B cell (primary cell): ENCODE results near the gene GABRR3. TPM values are rescaled to one million over a fixed set of nuclear protein-coding genes. Genes with fewer than 3 reads are reported as not detected.

ENCODE experiments used
- ATAC-seq: fragments of 200-7000 bp; cut with Tn5 transposase; one replicate; pipeline ENCODE4 v1.10.0; 2021; ENCODE audit warnings: low read depth, mild to moderate bottlenecking, moderate number of reproducible peaks, moderate library complexity
- CTCF ChIA-PET: fragments of 350-600 bp; sonication (Branson Sonifier 250); formaldehyde crosslinking; loops from one replicate; lab custom pipeline; 2021; ENCODE audit warnings: antibody characterized with exemption, inconsistent platforms; lab: Charles Lee
- POLR2A ChIA-PET: fragments of 350-600 bp; sonication (Branson Sonifier 250); formaldehyde crosslinking; loops from one replicate; lab custom pipeline; 2021; ENCODE audit warnings: antibody characterized with exemption; lab: Charles Lee
- DNase-seq: peaks from one replicate; pipeline ENCODE4 v3.0.0; 2013
- H2AFZ ChIP-seq: 2 replicates; pipeline ENCODE4 v1.6.1; 2012; ENCODE audit warnings: mild to moderate bottlenecking, low read depth, low read length; ENCODE audit not compliant: insufficient read depth, poor library complexity, severe bottlenecking
- H3K27ac ChIP-seq, 2 donors: 1 replicate in 1 of 2; 2 replicates in 1 of 2; pipeline ENCODE4 v1.5.1; 2012 to 2013; ENCODE audit warnings: low read length in 2 of 2, mild to moderate bottlenecking in 2 of 2, moderate library complexity in 1 of 2
- H3K27me3 ChIP-seq, 4 experiments: fragments of 200-600 bp in 1 of 4; sonication (generic) in 1 of 4; replicated peaks in 1 of 4; 1 replicate in 2 of 4; 2 replicates in 2 of 4; pipeline versions ENCODE4 v1.6.1 to v1.7.0; 2013 to 2016; ENCODE audit warnings: low read length in 3 of 4, mild to moderate bottlenecking in 2 of 4, mixed read lengths in 1 of 4, moderate library complexity in 1 of 4; ENCODE audit not compliant: insufficient read depth in 4 of 4, control insufficient read depth in 3 of 4; ENCODE audit errors: control extremely low read depth in 1 of 4
- H3K36me3 ChIP-seq, 2 experiments: replicated peaks in 1 of 2; 1 replicate in 1 of 2; 2 replicates in 1 of 2; pipeline versions ENCODE4 v1.6.1 to v1.7.1; 2013; ENCODE audit warnings: low read length in 1 of 2; ENCODE audit not compliant: insufficient read depth in 2 of 2, control insufficient read depth in 1 of 2; ENCODE audit errors: control extremely low read depth in 1 of 2, extremely low read depth in 1 of 2
- H3K4me1 ChIP-seq, 2 donors: fragments of 200-600 bp in 1 of 2; sonication (generic) in 1 of 2; 1 replicate in 1 of 2; 2 replicates in 1 of 2; pipeline versions ENCODE4 v1.5.1 to v1.6.1; 2013 to 2017; ENCODE audit warnings: low read length in 2 of 2; ENCODE audit not compliant: control insufficient read depth in 2 of 2, insufficient read depth in 2 of 2
- H3K4me2 ChIP-seq: replicated peaks from 2 replicates; pipeline ENCODE3; 2012; ENCODE audit warnings: mild to moderate bottlenecking, low read depth, low read length; ENCODE audit not compliant: poor library complexity, severe bottlenecking
- H3K4me3 ChIP-seq, 5 experiments: fragments of 200-600 bp in 1 of 5; sonication (generic) in 1 of 5; 1 replicate in 3 of 5; 2 replicates in 2 of 5; pipeline versions ENCODE4 v1.5.1 to v1.7.0; 2011 to 2016; ENCODE audit warnings: low read length in 4 of 5, mild to moderate bottlenecking in 4 of 5, low read depth in 2 of 5, control low read depth in 1 of 5, moderate library complexity in 1 of 5; ENCODE audit not compliant: insufficient read depth in 1 of 5; ENCODE audit errors: control extremely low read depth in 1 of 5, extremely low read depth in 1 of 5
- H3K79me2 ChIP-seq: fragments of 200-600 bp; sonication (generic); one replicate; pipeline ENCODE4 v1.6.0; 2016; ENCODE audit warnings: low read length; ENCODE audit not compliant: control insufficient read depth, insufficient read depth
- H3K9ac ChIP-seq: fragments of 200-600 bp; sonication (generic); 2 replicates; pipeline ENCODE4 v1.6.1; 2017; ENCODE audit warnings: mild to moderate bottlenecking, low read length, moderate library complexity
- H3K9me3 ChIP-seq, 3 donors: one replicate each; pipeline versions ENCODE4 v1.6.1 to v1.7.1; 2013; ENCODE audit warnings: low read length in 2 of 3; ENCODE audit not compliant: control insufficient read depth in 2 of 3, insufficient read depth in 1 of 3; ENCODE audit errors: control extremely low read depth in 1 of 3
- H4K20me1 ChIP-seq: 2 replicates; pipeline ENCODE4 v1.6.0; 2012; ENCODE audit warnings: mild to moderate bottlenecking, low read length; ENCODE audit not compliant: insufficient read depth, control insufficient read depth, poor library complexity, severe bottlenecking
- H3K27ac Mint-ChIP-seq: one replicate; pipeline ENCODE4 v1.8.0; 2021; ENCODE audit warnings: mixed read lengths
- H3K27me3 Mint-ChIP-seq: one replicate; pipeline ENCODE4 v1.8.0; 2021; ENCODE audit warnings: mixed read lengths
- H3K4me1 Mint-ChIP-seq: one replicate; pipeline ENCODE4 v1.8.0; 2021; ENCODE audit warnings: mixed read lengths
- H3K4me3 Mint-ChIP-seq: one replicate; pipeline ENCODE4 v1.8.0; 2021; ENCODE audit warnings: mixed read lengths
- H3K9me3 Mint-ChIP-seq: one replicate; pipeline ENCODE4 v1.8.0; 2022; ENCODE audit warnings: mixed read lengths; ENCODE audit not compliant: insufficient read depth
- CTCF ChIP-seq: fragments of 200-600 bp; IDR thresholded peaks from one replicate; pipeline ENCODE4 v1.8.0; 2022; ENCODE audit warnings: antibody characterized with exemption, mild to moderate bottlenecking
- EZH2 ChIP-seq: IDR thresholded peaks from 2 replicates; pipeline ENCODE4 v1.6.1; 2012; ENCODE audit warnings: borderline replicate concordance, low read depth, mild to moderate bottlenecking, moderate library complexity, low read length; ENCODE audit not compliant: insufficient read depth, poor library complexity, severe bottlenecking
- WGBS: methylation state at CpG from one replicate; pipeline ENCODE4 v1.1.5; 2013; ENCODE audit warnings: missing lambda C conversion rate; ENCODE audit not compliant: insufficient coverage; 5-methylcytosine and 5-hydroxymethylcytosine counted together
- intact Hi-C: fragments of 100-400 bp; cut with micrococcal nuclease; formaldehyde crosslinking; loops from one replicate; pipeline ENCODE4 v1.10.0; 2022
- polyA plus RNA-seq: library from polyadenylated mRNA; depleted of rRNA; stranded (reverse); fragments of >200 nt; gene quantifications from 2 replicates; pipeline ENCODE4 v1.2.3, GENCODE V29; 2012
- total RNA-seq, 2 donors: library from RNA; stranded (reverse); fragments of 120-200 nt in 1 of 2; gene quantifications; 1 replicate in 1 of 2; 2 replicates in 1 of 2; pipeline versions ENCODE4 v1.2.3 to v1.2.4, GENCODE V29; 2013 to 2022

The GABRR3 gene
- total and polyA plus RNA-seq, 2 donors (not counting 1 experiment from before 2014, with no cell fraction given), result not detected

GRCh38 chr3:97935842-97936241, 99.3 kb downstream of the GABRR3 start:
- intact Hi-C loops, result no loop called here
- no peaks in the 10 kb centered on the region for H3K27me3 ChIP-seq
- CTCF ChIA-PET, result no interaction called here
- H3K27ac ChIP-seq, result no peak overlapping the region
- H3K9me3 Mint-ChIP-seq, result no peaks in the 10 kb centered on the region
- DNase-seq, result no peak
- H3K4me1 Mint-ChIP-seq, result no peaks in the 10 kb centered on the region
- no peak for TF ChIP-seq EZH2
- TF ChIP-seq CTCF, result no peak
- H2AFZ ChIP-seq, result no peak overlapping the region
- no peak for ATAC-seq
- H3K27me3 Mint-ChIP-seq, result no peaks in the 10 kb centered on the region
- no peak overlapping the region for H3K9ac ChIP-seq
- no peaks in the 10 kb centered on the region for H4K20me1 ChIP-seq
- no peaks in the 10 kb centered on the region for H3K36me3 ChIP-seq
- no CpG with 5 or more reads among the region's 1 CpG for WGBS
- H3K79me2 ChIP-seq, result no peaks in the 10 kb centered on the region
- H3K4me2 ChIP-seq, result no peak overlapping the region
- POLR2A ChIA-PET, result no interaction called here
- H3K4me1 ChIP-seq, result no peaks in the 10 kb centered on the region
- H3K9me3 ChIP-seq, result no peaks in the 10 kb centered on the region
- H3K4me3 Mint-ChIP-seq, result no peak overlapping the region
- H3K4me3 ChIP-seq, result no peak overlapping the region
- no peak overlapping the region for H3K27ac Mint-ChIP-seq

Other genes with a start within 250 kb of the GABRR3 start
- gene CRYBG3, start 213.3 kb downstream of the GABRR3 start, total RNA-seq, result 2.0 and 2.2 TPM in 2 replicates
- 0.33 and 3.0 TPM in 2 replicates for gene CRYBG3, start 213.3 kb downstream of the GABRR3 start, polyA plus RNA-seq
- gene RIOX2, start 62.9 kb downstream of the GABRR3 start, total RNA-seq, result 23.6 and 27.8 TPM in 2 replicates
- 15.2 and 18.5 TPM in 2 replicates for gene RIOX2, start 62.9 kb downstream of the GABRR3 start, polyA plus RNA-seq
- not detected in 2 replicates for gene OR5AC2, start 51.9 kb upstream of the GABRR3 start, total RNA-seq
- not detected in 2 replicates for gene OR5AC2, start 51.9 kb upstream of the GABRR3 start, polyA plus RNA-seq
- gene OR5H1, start 95.4 kb upstream of the GABRR3 start, total RNA-seq, result 0.17 TPM in 1 of 2 replicates, not detected in the other
- not detected in 2 replicates for gene OR5H1, start 95.4 kb upstream of the GABRR3 start, polyA plus RNA-seq
- gene OR5H14, start 112.2 kb upstream of the GABRR3 start, total RNA-seq, result not detected in 2 replicates
- gene OR5H14, start 112.2 kb upstream of the GABRR3 start, polyA plus RNA-seq, result not detected in 2 replicates
- gene OR5H15, start 131.4 kb upstream of the GABRR3 start, total RNA-seq, result not detected in 2 replicates
- gene OR5H15, start 131.4 kb upstream of the GABRR3 start, polyA plus RNA-seq, result not detected in 2 replicates
- not detected in 2 replicates for gene OR5H6, start 228.9 kb upstream of the GABRR3 start, total RNA-seq
- gene OR5H6, start 228.9 kb upstream of the GABRR3 start, polyA plus RNA-seq, result not detected in 2 replicates
- gene OR5H2, start 247.2 kb upstream of the GABRR3 start, total RNA-seq, result not detected in 2 replicates
- gene OR5H2, start 247.2 kb upstream of the GABRR3 start, polyA plus RNA-seq, result not detected in 2 replicates